K562 (cell line): Measurements from ENCODE around the gene ATP5PF. TPM values are rescaled to one million over a fixed set of nuclear protein-coding genes. Genes with fewer than 3 reads are reported as not detected.
A peak's percentile ranks its signal among the peaks of the same experiment; 100 is the strongest.

Experiments used
- DIDO1 ChIP-seq: fragments of 450-650 bp; IDR thresholded peaks from 2 replicates; pipeline ENCODE4 v1.6.1; 2016; ENCODE audit warnings: low read depth, missing biosample characterization, missing genetic modification characterization
- FOXP4 ChIP-seq: sonication (generic); formaldehyde crosslinking; IDR thresholded peaks from 2 replicates; pipeline ENCODE4 v1.8.0; 2022; ENCODE audit warnings: mild to moderate bottlenecking, missing genetic modification reagents, borderline replicate concordance
- ZBED1 ChIP-seq: IDR thresholded peaks from 2 replicates; pipeline ENCODE4 v1.6.1; 2014
- ZBTB40 ChIP-seq, 2 experiments: fragments of 450-650 bp in 1 of 2; sonication (generic) in 1 of 2; formaldehyde crosslinking in 1 of 2; IDR thresholded peaks; 2 replicates each; pipeline versions ENCODE4 v1.7.1 to v1.9.0; 2016 to 2022; ENCODE audit warnings: inconsistent platforms in 1 of 2, mild to moderate bottlenecking in 1 of 2, missing genetic modification reagents in 1 of 2
- ZNF318 ChIP-seq, 2 experiments: fragments of 450-650 bp; IDR thresholded peaks; 2 replicates each; pipeline ENCODE4 v1.6.1; 2016; ENCODE audit warnings: mild to moderate bottlenecking in 2 of 2, borderline replicate concordance in 1 of 2, low read depth in 1 of 2, moderate library complexity in 1 of 2
- polyA plus RNA-seq, 8 experiments: library from polyadenylated mRNA; depleted of rRNA in 4 of 8; stranded (reverse) in 5 of 8; unstranded in 3 of 8; fragments of >200 nt; fragmentation: Nextera tagmentation in 2 of 8; fragmentation: Illumina TruSeq in 1 of 8; extraction: Ambion mirVana in 2 of 8; extraction: Trizol in 1 of 8; gene quantifications; 2 replicates each; pipeline versions ENCODE4 v1.2.1 to v1.2.3, GENCODE V29; 2011 to 2014; ENCODE audit warnings: inconsistent platforms in 1 of 8, missing spikeins in 1 of 8
- total RNA-seq, 7 experiments: library from RNA; depleted of rRNA in 6 of 7; stranded (reverse); fragments of >200 nt in 6 of 7; fragmentation: Illumina TruSeq in 2 of 7; extraction: Trizol in 2 of 7; gene quantifications; 2 replicates each; pipeline versions ENCODE4 v1.2.1 to v1.2.3, GENCODE V29; 2011 to 2021; ENCODE audit warnings: low replicate concordance in 1 of 7

Gene ATP5PF
- total and polyA plus RNA-seq, 9 of the 15 experiments (the other 6 are each of a cell fraction or from before 2014, with no cell fraction given) = 242 to 2,488 (median 533) TPM

- TF ChIP-seq ZBTB40 (IDR thresholded peaks at IDR 0.05) (peak; percentile 99), ZBTB40 (CRISPR knock-in tag; IDR thresholded peaks at IDR 0.05) (no peak; the same call in 1 of the 2 replicates), FOXP4 (CRISPR knock-in tag) (no peak; the same call in 1 of the 2 replicates), DIDO1 (peak; percentile 96), ZNF318 (IDR thresholded peaks at IDR 0.05; ENCODE audit: borderline replicate concordance in 1 of 2, low read depth in 1 of 2) (peak in 1 of 2 experiments; percentile 52; a peak in 2 of 4 replicates), ZBED1 (peak; percentile 39; the same call in 1 of the 2 replicates)
Observed at GRCh38 chr21:25734904-25735645, at the start of gene ATP5PF, which contains the start of gene GABPA (continued).
